ENCODE results near the gene KHDC1.
"Not testable (repeated sequence)": the region's sequence is repeated elsewhere in the genome, so short reads cannot be mapped to it uniquely, and the experiment has no call there.

Gene KHDC1

GRCh38 chr6:73262671-73263569, at the start of gene KHDC1:
KHDC1 (minus strand) TSS chr6:73263196; CDS start chr6:73242517, 20,679 bp downstream.
- peak in 3 of 4 experiments; percentile 13 to 38 (median 36) for DNase-seq

- DNase-seq: not testable (repeated sequence)
Measured at GRCh38 chr6:73310503-73310845, 47.5 kb upstream of the KHDC1 start.

GRCh38 chr6:73309785-73310502, 46.9 kb upstream of the KHDC1 start:
- peak in 2 of 4 experiments; percentile 13 to 22 for DNase-seq

GRCh38 chr6:73309535-73309784, 46.5 kb upstream of the KHDC1 start:
- no peak for DNase-seq

GRCh38 chr6:73308712-73309534, 45.9 kb upstream of the KHDC1 start:
- DNase-seq: no peak

GRCh38 chr6:73303773-73304172, 40.8 kb upstream of the KHDC1 start:
- not testable (repeated sequence) for DNase-seq

- no peak for DNase-seq
Measured at GRCh38 chr6:73302339-73302738, 39.3 kb upstream of the KHDC1 start.

- no peak for DNase-seq
Measured at GRCh38 chr6:73299151-73299971, 36.4 kb upstream of the KHDC1 start.

GRCh38 chr6:73293331-73293730, 30.3 kb upstream of the KHDC1 start:
- DNase-seq: no peak

GRCh38 chr6:73290435-73290834, 27.4 kb upstream of the KHDC1 start:
- DNase-seq: no peak

GRCh38 chr6:73286752-73287151, 23.8 kb upstream of the KHDC1 start:
- DNase-seq: no peak

- no peak for DNase-seq
Measured at GRCh38 chr6:73285674-73286283, 22.8 kb upstream of the KHDC1 start.

GRCh38 chr6:73282871-73283270, 19.9 kb upstream of the KHDC1 start:
- no peak for DNase-seq

- not testable (repeated sequence) for DNase-seq
Measured at GRCh38 chr6:73281684-73282083, 18.7 kb upstream of the KHDC1 start.

- DNase-seq: not testable (repeated sequence)
Measured at GRCh38 chr6:73269296-73269695, 6.3 kb upstream of the KHDC1 start.

- DNase-seq: not testable (repeated sequence)
Measured at GRCh38 chr6:73268896-73269295, 5.9 kb upstream of the KHDC1 start.

- no peak for DNase-seq
Measured at GRCh38 chr6:73264446-73264845, 1.4 kb upstream of the KHDC1 start.

GRCh38 chr6:73263570-73263909, 544 bp upstream of the KHDC1 start:
- no peak for DNase-seq

GRCh38 chr6:73258721-73259120, 4.3 kb downstream of the KHDC1 start:
- no peak for DNase-seq

GRCh38 chr6:73254323-73254722, 8.7 kb downstream of the KHDC1 start:
- not testable (repeated sequence) for DNase-seq

- no peak for DNase-seq
Measured at GRCh38 chr6:73252703-73253102, 10.3 kb downstream of the KHDC1 start.

- DNase-seq: no peak
Measured at GRCh38 chr6:73250016-73250415, 13.0 kb downstream of the KHDC1 start.
